Stimulated activated CD8-positive, alpha-beta memory T cell treated with anti-CD3 and anti-CD28 coated beads, Interleukin-12 subunit alpha, Interleukin-12 subunit beta, amount 100 ng/mL, for 24 hours (primary cell): ENCODE results near the gene FUZ.
A peak's percentile ranks its signal among the peaks of the same experiment; 100 is the strongest.

Experiments used
- DNase-seq: peaks from one replicate; pipeline ENCODE4 v3.0.0-alpha.2; 2020; ENCODE audit errors: extremely low read depth

The FUZ gene

DNA sequence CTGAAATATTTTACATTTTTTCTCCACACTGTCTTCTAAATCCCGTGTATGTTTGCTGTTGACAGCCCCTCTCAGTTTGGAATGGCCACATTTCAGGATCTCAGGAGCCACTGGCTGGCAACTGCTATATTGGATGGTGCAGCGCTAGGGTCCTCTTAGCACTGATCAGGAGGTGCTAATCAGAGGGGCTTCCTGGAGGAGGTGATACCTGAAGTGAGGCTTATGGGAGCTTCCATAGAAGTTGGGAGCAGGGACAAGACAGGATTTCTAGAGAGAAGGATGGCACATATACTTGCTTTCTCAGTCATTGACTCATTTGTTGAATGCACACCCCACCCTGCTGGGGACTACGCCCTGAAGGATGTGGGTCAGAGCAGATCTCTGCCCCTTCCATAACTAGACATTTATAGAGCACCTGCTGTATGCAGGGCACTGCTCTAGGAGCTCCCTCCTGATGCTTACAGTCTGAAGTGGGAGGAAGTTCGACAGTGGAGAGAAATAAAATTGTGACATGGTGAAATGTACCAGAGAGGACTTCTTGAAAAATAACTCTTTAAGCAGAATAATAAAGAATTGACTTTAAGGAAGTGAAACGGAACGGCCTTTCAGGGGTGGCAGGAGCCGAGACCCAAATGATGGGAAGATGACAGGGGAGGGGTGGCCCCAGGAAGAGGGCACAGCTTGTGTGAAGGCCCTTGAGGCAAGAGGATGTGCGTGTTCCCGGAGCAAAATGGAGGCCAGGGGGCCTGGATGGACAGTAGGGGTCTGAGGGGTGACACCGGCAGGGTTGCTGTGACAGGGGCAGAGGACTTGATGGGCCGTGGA is 33.1 kb downstream of the FUZ start:
- DNase-seq, result no peak

DNA sequence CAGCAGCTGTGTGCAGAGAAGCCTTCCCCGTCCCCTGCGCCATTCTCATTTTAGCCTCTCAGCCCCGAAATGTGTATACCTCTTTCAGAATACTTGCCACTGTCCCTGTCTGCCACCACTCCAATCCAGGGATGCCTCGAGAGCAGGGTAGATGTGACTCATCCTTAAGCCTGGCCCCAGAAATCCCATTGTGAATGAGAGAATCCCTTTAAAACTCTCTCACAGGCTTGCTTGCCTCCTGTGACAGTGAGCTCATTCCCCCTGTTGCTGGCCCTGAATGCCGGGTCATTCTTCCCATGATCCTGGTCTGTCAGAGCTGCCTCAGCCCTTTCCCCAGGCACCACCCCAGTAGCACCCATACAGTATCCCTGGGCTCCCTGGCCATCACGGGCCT is 36.7 kb downstream of the FUZ start:
- no peak for DNase-seq

GRCh38 chr19:49775742-49776370 is 37.2 kb downstream of the FUZ start:
- DNase-seq, result no peak

DNA sequence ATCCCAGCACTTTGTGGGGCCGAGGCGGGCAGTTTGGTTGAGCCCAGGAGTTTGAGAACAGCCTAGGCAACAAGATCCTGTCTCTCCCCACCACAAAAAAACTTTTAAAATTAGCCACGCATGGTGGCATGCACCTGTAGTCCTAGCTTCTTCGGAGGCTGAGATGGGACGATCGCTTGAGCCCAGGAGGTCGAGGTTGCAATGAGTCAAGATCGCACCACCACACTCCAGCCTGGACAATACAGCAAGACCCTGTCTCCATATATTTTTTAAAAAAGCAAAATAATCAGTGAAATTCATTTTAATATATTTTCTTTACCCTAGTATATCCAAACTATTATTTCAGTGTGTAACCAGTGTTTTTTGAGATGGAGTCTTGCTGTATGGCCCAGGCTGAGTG is 38.1 kb downstream of the FUZ start:
- DNase-seq, result no peak

- no peak for DNase-seq
These were observed 39.3 kb downstream of the FUZ start for GRCh38 chr19:49773663-49774350.

DNA sequence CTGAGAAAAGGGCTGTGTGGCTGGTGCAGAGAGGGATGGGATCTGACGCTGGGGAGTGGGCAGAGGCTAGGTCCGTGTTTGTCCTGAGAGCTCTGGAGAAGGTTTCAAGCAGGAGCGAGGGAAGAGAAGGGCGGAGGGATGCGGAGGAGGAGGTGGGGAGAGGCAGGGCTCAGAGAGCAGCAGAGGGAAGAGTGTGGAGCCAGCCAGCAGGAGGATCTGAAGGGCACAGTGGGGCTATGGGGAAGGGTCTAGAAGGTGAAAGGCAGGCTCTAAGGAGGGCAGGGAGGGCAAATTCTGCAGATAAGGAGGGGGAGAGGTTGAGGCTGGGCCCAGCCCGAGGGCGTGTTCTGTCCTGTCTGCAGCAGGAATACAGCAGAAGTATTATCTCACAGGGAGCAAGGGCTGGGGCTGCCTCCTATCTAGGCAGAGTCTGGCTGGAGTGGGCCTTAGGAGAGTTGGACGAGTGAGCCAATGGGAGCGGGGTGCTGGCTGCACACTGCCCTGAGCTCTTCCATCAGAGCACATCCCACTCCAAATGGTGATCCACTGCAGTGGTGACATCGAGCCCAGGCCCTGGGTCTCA is 40.2 kb downstream of the FUZ start:
- DNase-seq, result no peak

- no peak for DNase-seq
These were observed 41.4 kb downstream of the FUZ start for GRCh38 chr19:49771674-49772139.

GRCh38 chr19:49770529-49770928 is 42.6 kb downstream of the FUZ start:
- no peak for DNase-seq

- DNase-seq, result no peak
These were observed 45.0 kb downstream of the FUZ start for GRCh38 chr19:49767967-49768581.

DNA sequence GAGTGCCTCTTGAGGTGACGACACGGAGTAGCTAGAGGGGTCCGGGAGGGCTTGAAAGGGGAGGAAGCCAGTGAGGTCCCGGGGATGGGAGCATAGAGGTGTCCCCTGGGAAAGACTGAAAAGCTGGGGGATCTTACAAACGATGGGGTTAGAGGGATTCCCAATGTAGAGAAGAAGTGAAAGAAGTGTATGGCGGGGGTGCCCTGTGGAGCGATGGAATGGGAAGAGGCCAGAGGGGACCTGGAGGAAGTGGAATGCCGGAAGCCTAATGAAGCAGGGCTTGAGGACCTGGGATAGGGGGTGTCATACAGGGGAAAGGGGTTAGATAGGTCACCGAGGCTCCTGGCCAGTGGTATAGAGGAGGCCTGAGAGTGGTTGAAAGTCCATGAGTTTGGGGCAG is 45.7 kb downstream of the FUZ start:
- DNase-seq, result no peak

DNA sequence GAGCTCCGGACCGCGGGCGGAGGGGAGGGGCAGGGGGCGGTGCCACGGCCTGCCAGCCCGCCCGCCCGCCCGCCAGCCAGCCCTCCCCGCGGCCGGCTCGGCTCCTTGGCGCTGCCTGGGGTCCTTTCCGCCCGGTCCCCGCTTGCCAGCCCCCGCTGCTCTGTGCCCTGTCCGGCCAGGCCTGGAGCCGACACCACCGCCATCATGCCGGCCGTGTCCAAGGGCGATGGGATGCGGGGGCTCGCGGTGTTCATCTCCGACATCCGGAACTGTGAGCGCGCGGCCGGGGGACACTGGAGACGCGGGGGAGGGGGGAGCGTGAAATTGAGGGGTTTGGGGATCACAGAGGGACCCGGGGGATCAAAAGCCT is 46.2 kb downstream of the FUZ start, which contains the start of gene AP2A1:
Gene AP2A1, plus strand, starts transcription at position 72 of the 370 bp plus-strand sequence. Its CDS starts 133 bp downstream, at position 205.
- DNase-seq, result no peak

DNA sequence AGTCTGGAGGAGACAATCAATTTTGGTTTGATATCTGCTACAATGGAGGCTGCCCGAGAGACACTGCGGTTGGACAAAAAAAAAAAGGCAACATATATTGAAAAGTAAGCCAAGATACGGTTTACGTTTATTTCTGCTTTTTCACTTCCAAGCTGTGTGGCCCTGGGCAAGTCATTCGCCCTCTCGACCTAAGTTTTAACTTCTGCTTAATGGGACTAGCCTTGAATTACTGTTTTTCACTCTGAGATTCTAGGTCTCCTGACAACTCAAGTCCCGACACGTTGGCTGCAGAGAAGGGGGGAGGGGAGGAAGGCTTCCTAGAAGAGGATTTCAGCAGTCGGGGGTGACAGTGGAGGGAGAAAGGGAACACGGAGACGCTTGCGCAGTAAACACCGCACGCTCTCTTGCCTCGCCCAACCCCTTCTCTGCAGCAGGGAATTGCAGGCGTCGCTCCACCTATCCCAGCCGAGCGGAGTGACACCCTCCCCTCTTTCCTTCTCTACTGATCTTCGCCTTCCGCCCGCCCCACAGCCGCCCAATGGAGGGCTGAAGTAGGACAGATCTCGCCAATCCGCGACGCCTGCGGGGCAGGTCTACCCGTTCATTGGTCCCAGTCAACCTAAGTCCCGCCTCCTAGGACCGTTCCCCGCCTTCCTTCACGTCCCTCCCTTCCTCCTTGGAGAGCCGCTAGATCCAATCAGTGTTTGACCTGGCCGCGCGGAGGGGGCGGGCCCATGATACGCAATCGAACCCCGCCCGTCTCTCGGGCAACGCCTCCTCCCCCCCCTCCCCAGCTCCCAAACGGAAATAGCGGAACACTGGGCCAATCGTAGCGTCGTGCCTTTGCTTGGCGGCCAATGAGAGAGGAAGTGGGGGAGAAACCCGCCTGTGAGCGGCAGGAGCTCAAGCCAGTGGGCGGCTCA is 46.8 kb downstream of the FUZ start:
- peak; percentile 96 for DNase-seq

DNA sequence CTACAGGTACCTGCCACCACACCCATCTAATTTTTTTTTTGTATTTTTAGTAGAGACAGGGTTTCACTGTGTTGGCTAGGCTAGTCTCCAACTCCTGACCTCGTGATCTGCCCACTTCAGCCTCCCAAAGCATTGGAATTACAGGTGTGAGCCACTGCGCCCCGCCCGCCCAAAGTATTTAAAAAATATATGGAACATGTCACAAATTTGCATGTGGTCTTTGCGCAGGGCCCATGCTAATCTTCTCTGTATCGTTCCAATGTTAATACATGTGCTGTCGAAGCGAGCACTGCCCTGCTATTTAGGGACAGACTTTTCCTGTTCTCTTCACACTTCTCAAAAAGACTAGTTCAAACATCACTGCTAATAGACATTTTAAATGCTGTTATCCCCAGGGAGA is 48.8 kb downstream of the FUZ start:
- no peak for DNase-seq

DNA sequence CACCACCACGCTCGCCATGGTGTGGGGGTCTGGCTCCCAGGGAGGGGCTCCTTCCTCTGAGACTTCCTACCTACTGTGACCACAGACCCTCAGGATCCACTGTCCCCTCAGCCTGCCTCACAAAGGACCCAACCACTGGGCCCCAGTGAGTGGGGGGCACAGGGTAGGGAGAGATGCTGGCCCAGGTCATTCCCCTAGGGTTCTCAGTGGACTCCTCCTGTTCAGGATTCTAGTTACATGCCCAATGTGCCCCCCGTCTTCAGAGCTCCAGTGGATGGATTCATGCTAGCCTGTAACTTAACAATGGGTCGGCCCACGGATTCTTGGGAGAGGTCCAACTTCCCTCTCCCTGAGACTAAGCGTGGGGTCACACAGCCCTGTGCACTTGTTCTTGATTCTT is 49.9 kb downstream of the FUZ start, which contains the start of gene TSKS:
Gene TSKS, minus strand, starts transcription at position 77 of the 400 bp plus-strand sequence. Its CDS starts 59 bp downstream, at position 18.
- DNase-seq, result no peak

DNA sequence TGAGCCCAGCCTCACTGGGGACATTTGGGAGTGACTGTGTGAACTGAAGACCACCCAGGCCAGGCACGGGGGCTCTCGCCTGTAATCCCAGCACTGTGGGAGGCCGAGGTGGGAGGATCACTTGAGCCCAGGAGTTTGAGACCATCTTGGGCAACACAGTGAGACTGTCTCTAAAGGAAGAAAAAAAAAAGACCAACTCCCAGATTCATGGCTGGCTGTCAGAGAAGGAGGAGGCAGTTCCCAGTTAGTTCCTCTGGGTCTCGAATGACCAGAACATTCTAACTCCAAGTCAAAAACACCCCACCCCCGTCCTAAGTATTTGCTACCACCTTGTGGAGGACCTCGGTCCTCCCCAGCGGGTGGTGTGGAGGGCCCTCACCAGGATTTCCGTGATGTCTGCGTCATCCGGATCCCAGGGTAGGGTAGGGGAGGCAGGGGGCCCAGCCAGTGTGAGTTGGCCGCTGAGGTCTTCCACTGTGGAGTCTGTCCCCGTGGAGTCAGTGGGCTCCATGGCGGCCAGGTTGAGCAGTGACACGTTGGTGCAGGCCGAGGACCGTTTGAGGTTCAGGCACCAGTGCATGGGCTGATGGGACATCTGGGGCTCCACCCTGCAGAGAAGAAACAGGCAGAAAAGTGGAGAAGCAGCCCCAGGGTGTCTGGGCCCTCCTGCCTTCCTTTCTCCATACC is 51.3 kb downstream of the FUZ start:
- no peak for DNase-seq

DNA sequence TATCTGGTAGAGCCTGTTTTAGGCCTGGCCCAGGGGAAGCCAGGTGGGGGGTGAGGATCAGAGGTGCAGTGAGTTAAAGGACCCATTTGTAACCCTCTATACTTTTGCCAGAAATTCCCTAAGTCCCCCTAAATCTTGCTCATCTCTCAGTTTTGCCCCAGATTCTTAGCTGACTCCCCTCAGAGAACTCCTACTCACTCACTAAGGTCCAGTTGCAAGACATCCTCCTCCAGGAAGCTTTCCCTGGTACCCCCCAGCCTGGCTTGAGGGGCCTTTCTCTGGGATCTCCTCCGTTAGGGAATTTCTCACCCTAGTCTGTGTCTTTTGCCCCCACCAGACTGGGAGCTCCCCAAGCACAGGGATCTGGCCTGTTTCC is 51.9 kb downstream of the FUZ start:
- no peak for DNase-seq

DNA sequence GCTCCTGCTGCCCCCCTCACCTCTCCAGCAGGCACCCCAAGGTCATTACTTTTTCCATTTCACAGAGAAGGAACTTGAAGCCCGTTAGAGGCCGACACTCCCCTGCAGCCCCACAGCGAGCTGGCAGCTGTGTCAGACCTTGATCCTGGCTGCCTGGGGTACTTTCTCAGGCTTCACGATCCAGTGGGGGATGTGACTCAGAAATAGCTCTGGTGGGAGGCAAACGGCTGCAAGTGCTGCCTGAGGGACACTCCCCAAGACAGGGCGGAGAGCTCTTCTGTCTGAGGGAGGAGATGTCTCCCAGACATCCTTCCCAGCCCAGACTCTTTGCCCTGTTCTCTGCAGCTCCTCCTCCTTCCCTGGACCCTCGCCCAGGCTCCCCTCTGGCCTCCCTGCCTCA is 54.8 kb downstream of the FUZ start:
- no peak for DNase-seq
